Subcutaneous abdominal adipose tissue (tissue), 5 donors: ENCODE measurements around the gene MAPK7.

ENCODE experiments used
- H3K27ac ChIP-seq: one replicate; pipeline ENCODE4 v1.7.0; 2013; ENCODE audit warnings: low read depth, mild to moderate bottlenecking, inconsistent platforms, low read length, moderate library complexity
- H3K27me3 ChIP-seq, 5 donors: one replicate each; pipeline ENCODE4 v1.7.0; 2013; ENCODE audit warnings: low read length in 5 of 5, inconsistent platforms in 1 of 5; ENCODE audit not compliant: control insufficient read depth in 5 of 5, insufficient read depth in 4 of 5
- H3K36me3 ChIP-seq, 5 donors: one replicate each; pipeline ENCODE4 v1.7.0; 2013; ENCODE audit warnings: low read length in 5 of 5; ENCODE audit not compliant: control insufficient read depth in 5 of 5, insufficient read depth in 5 of 5
- H3K4me1 ChIP-seq, 5 donors: one replicate each; pipeline ENCODE4 v1.7.0; 2013; ENCODE audit warnings: low read length in 5 of 5, mild to moderate bottlenecking in 3 of 5, moderate library complexity in 1 of 5; ENCODE audit not compliant: control insufficient read depth in 5 of 5, insufficient read depth in 5 of 5
- H3K4me3 ChIP-seq, 5 donors: one replicate each; pipeline ENCODE4 v1.7.0; 2013; ENCODE audit warnings: low read length in 5 of 5, low read depth in 1 of 5
- H3K9ac ChIP-seq, 5 donors: one replicate each; pipeline ENCODE4 v1.7.0; 2013; ENCODE audit warnings: low read length in 5 of 5, mild to moderate bottlenecking in 4 of 5, moderate library complexity in 3 of 5
- H3K9me3 ChIP-seq, 5 donors: one replicate each; pipeline ENCODE4 v1.7.0; 2013; ENCODE audit warnings: low read length in 5 of 5; ENCODE audit not compliant: control insufficient read depth in 5 of 5
- donor health status: healthy.
- donor health status: healthy.
- donor health status: healthy.
- donor health status: healthy.
- donor health status: healthy.

Gene MAPK7

DNA sequence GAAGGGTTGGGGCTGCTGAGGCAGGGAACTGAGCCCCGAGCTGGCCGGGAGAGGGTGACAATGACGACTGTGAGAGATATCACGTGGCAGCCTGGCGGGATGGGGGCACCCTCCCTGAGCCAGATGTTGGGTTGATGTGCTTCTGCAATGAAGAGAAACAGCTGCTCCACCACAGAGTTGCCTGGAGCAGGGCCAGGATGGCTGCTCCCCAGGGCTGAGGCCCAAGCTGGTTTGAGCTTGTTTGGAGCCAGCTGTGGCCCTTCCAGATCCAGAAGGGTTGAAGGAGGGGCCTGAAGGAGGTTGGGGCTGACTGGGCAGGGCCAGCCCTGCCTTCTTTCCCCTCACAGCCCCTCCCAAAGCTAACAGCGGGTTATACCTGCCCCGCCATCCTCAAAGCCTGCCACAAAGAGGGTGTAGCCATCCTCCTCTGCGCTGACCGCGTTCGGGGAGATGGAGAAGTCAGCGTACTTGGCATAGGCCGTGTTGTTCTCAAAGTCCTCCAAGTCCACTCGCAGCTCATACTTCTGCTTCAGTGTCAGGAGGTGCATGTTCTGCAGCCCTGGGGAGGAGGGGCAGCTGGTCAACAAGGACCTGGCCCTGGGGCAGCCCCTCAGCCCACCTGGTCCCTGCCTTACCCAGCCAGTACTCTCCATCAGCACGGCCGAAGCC is 6.6 kb downstream of the MAPK7 start:
- Histone ChIP-seq H3K9ac (peak overlapping the region in 3 of 5 donors; percentile 18 to 43 (median 42)), H3K4me3 (peak overlapping the region in 3 of 5 donors; percentile 12 to 50 (median 24))

DNA sequence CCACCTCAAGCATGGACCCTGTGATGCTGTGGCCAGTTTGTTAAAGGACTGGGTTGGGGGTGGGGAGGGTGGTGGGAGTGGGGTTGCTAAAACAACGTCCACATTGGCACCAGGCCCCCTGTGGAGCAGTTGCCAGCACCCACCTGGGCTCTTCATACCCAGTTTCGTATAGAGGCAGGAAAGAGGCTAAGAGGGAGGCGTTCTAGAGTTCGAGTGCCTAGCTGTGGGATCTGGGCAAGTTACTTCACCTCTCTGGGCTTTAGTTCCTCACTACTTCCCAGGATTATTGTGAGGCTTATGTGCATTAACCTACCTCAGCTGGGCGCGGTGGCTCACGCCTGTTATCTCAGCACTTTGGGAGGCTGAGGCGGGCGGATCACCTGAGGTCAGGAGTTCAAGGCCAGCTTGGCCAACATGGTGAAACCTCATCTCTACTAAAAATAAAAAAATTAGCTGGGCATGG is 7.3 kb downstream of the MAPK7 start:
- Histone ChIP-seq H3K9ac (peak overlapping the region in 1 of 5 donors; percentile 43), H3K27me3 (no peaks in the 10 kb centered on the region), H3K4me1 (peaks cover 11 to 60% (median 44%) of the 10 kb centered on the region in 5 donors), H3K36me3 (peaks cover 0 to 50% (median 46%) of the 10 kb centered on the region in 5 donors), H3K9me3 (no peaks in the 10 kb centered on the region), H3K4me3 (no peak overlapping the region), H3K27ac (peak overlapping the region; percentile 55)

More for the DNA sequence above, 6.6 kb downstream of the MAPK7 start:
- Histone ChIP-seq H3K4me1 (peaks cover 11 to 60% (median 44%) of the 10 kb centered on the region in 5 donors), H3K27me3 (no peaks in the 10 kb centered on the region), H3K27ac (peak overlapping the region; percentile 37), H3K36me3 (peaks cover 0 to 57% (median 53%) of the 10 kb centered on the region in 5 donors), H3K9me3 (no peaks in the 10 kb centered on the region)

DNA sequence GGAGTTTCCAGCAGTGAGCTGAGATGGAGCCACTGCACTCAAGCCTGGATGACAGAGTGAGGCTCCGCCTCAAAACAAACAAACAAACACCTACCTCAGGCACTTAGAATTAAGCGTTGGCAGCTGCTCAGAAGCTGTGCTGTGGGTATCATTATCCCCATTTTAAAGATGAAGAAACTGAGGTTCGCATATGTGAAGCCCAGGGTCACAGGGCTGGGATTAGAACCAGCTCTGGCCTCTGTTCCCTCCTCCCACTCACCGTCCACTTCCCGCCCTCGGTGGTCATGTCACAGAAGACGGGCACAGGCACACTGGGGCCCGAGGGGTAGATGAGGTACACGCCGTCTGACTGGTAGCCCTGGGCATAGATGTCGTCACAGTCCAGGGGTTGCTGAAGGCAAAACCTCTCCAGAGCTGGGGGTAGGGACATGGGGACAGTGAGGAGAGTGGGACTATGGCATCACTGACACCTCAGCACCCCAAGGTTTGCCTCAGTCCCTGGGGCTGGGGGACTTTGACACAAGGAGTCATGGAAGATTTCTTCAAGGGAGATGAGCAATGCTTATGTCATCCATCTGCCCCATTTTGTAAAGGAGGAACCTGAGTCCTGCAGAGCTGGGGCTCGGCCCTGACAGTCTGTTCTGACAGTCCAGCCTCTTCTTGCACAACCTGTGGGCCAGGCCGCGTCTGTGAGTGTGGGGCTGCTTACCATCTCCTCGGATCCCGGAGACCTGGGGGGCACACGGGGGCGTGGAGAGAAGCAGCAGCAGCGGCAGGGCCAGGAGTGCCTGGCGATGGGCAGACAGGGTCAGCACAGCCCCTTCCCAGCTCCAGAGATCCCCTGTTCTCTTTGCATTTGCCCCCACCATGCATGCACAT is 8.0 kb downstream of the MAPK7 start:
- Histone ChIP-seq H3K4me1 (peaks cover 11 to 60% (median 44%) of the 10 kb centered on the region in 5 donors), H3K27ac (peak overlapping the region; percentile 55), H3K9ac (peak overlapping the region in 2 of 5 donors; percentile 41 to 57), H3K27me3 (no peaks in the 10 kb centered on the region), H3K9me3 (no peaks in the 10 kb centered on the region), H3K36me3 (peaks cover 0 to 43% (median 39%) of the 10 kb centered on the region in 5 donors), H3K4me3 (peak overlapping the region; percentile 48 to 56 (median 53))

DNA sequence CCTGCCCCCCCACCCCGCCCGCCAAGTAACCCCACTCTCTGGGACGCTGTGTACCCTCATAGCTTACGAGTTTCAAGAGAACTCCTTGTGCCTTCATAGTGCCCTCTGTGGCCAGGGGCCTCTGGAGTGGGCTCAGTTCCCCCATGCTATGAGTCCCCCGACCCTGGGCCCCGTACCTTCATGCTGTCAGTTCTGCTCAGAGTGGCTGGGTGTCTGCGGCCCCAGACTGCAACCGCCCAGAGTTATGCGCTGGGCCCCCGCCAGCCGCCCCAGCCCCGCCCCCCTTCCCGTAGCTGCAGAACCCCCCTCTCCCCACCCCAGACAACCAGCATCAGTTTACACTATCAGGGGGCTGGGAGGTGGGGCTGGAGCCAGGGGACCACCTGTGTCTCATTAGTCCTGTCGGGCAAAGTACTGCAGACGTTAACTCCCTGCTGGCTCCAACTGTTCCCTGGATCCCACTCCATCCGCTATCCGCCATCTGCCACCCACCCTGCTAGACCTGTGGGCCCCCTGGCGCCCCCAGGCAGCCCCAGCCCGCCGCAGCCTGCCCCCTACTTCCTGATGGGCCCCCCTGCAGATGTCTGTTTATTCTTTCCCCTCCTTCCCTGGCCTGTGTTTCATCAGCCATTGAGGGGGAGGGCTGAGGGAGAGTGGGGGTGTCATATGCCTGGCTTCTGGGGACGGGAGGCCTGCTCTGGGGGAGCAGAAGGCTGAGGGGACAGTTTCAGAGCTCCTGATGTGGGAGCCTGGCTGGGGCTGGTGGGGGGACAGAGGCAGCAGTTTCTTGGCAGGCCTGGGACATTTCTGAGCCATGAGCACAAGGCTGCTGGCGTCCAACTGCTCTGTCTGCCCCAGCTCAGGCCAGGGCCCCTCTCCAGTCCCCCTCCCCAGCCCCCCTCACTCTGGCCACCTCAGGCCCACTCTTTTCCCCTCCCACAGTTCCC is 8.9 kb downstream of the MAPK7 start, which contains the start of gene MFAP4:
MFAP4 (minus strand) TSS at position 217 of the 947 bp plus-strand sequence; CDS start at position 182, 35 bp downstream.
- H3K36me3 ChIP-seq: peaks cover 0 to 33% (median 30%) of the 10 kb centered on the region in 5 donors
- H3K9me3 ChIP-seq: no peaks in the 10 kb centered on the region
- H3K4me1 ChIP-seq: peaks cover 11 to 59% (median 44%) of the 10 kb centered on the region in 5 donors
- H3K9ac ChIP-seq: peak within 1 kb of the TSS in 2 of 5 donors; percentile 41 to 57
- peak within 1 kb of the TSS; percentile 48 to 56 (median 53) for H3K4me3 ChIP-seq
- no peaks in the 10 kb centered on the region for H3K27me3 ChIP-seq
- H3K27ac ChIP-seq: peak within 1 kb of the TSS; percentile 55

DNA sequence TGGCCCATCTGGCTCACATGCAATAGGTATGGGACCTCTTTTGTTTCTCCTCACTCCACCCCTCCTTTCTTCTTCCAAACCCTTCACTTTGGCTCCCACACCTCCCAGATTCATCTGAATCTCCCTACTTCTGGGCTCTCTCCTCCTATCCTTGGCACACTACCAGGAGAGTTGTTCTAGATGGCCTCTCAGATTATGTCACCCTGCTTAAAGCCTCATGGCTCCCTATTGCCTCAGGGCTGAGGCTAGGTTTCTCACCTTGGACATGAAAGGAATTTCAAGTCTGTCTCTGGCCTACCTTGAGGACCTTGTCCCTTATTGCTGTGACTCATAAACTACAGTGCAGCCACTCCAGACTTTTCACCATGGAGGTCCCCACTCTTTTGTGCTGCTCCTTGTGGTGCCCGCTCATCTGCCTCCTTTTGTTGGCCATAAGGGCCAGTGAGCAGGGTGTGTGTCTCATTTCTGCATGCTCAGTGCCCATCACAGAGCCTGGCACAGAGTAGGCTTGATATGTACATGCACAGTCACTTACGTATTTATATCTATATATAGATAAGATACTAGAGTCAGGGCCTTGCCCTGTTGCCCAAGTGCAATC is 9.7 kb downstream of the MAPK7 start:
- Histone ChIP-seq H3K36me3 (peaks cover 0 to 26% (median 22%) of the 10 kb centered on the region in 5 donors), H3K27ac (peak overlapping the region; percentile 55), H3K9me3 (no peaks in the 10 kb centered on the region), H3K9ac (no peak overlapping the region), H3K4me3 (no peak overlapping the region), H3K27me3 (no peaks in the 10 kb centered on the region), H3K4me1 (peaks cover 11 to 53% (median 44%) of the 10 kb centered on the region in 5 donors)

DNA sequence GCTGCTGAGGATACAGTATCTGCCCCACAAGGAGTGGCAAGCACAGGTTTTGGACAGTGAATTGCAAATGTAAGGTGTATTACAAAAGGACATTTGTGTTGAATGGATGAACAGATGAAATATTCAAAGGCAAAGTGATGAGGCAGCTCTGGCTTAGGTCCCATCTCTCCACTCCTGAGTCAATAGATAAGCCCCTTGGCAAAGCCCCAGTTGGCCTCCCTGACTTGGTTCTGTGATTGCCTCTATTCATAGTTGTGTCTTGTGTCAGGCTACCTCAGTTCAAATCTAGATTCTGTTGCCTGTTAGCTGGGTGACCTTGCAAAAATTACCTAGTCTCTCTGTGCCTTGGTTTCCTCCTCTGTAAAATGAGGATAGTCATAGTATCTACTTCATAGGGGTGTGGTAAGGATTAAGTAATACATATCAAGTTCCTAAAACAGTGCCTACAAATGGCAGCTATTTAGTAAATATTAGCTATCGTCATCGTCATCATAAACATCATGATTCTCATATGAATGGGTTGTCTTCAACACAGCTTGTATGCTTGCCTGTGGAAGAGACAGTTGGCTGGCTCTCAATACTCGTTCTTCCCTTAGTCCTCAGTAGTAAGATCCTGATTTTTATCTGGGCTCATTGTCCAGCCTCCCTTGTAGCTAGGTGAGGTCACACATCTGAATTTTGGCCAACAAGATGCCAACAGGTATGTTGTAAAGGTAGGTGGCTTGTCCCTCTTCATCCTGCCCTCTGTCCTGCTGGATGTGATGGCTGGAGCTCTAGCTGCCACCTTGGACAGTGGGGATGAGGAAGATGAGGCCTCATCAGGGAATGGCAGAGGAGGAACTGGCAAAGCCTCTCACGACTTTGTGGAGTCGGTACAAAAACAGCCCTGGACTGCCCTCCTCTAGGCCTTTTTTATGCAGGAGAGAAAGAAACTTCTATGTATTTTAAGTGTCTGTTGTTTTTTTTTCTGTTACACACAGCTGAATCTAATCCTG is 10.8 kb downstream of the MAPK7 start:
- H3K4me3 ChIP-seq: no peak overlapping the region
- H3K4me1 ChIP-seq: peaks cover 11 to 47% (median 42%) of the 10 kb centered on the region in 5 donors
- H3K36me3 ChIP-seq: peaks cover 0 to 15% (median 12%) of the 10 kb centered on the region in 5 donors
- no peaks in the 10 kb centered on the region for H3K27me3 ChIP-seq
- no peak overlapping the region for H3K9ac ChIP-seq
- H3K9me3 ChIP-seq: no peaks in the 10 kb centered on the region
- H3K27ac ChIP-seq: no peak overlapping the region

DNA sequence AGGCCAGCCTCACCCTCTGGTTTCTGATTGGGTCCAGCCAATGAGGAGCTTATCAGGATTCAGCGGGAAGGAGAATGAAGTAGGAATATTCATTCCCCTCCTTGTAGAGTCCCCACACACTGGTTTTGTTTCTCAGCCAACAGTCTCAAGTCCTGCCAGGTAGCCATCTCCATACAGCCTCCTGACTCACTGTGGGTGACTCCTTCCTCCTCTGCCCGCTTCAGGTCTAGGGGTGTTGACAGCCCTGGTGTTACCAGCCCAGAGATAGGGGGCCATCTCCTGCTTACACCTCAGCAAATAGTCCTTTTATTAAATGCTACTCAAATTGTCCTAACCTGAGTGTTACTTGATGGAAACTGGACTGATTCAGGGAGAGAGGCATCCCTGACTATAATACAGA is 12.7 kb downstream of the MAPK7 start:
- H3K4me1 ChIP-seq: peaks cover 6 to 28% (median 25%) of the 10 kb centered on the region in 5 donors

DNA sequence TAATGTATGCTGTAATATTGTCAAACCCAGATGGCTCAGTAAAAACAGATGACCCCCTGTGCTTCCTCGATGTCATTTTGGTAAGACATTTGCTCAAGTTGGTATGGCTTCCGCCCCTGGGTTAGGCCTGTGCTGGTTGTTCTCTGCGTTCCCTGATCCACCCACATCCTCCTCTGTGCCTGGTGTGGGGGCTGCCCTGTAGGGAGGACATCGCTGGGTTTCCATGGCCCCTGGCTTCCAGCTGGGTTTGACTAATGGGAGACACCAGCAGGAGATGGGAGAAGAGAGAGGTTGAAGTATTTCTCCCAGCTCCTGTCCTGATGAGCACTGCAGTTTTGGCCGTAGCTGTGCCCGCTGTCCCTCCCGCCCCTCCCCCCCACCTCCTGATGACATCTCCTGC is 13.1 kb downstream of the MAPK7 start:
- Histone ChIP-seq H3K9ac (no peak overlapping the region), H3K36me3 (no peaks in the 10 kb centered on the region), H3K4me3 (no peak overlapping the region), H3K27me3 (no peaks in the 10 kb centered on the region), H3K27ac (no peak overlapping the region), H3K4me1 (peaks cover 4 to 23% (median 20%) of the 10 kb centered on the region in 5 donors), H3K9me3 (no peaks in the 10 kb centered on the region)

More for the DNA sequence above, 12.7 kb downstream of the MAPK7 start:
- Histone ChIP-seq H3K27ac (no peak overlapping the region), H3K27me3 (no peaks in the 10 kb centered on the region), H3K9ac (no peak overlapping the region), H3K9me3 (no peaks in the 10 kb centered on the region), H3K36me3 (no peaks in the 10 kb centered on the region), H3K4me3 (no peak overlapping the region)
